DOHH2 (cell line): ENCODE measurements around the gene KRT40.

Experiments
- CTCF ChIP-seq: fragments of 200-600 bp; sonication (generic); IDR thresholded peaks from one replicate; pipeline ENCODE4 v1.5.1; 2014; ENCODE audit warnings: antibody characterized with exemption, mild to moderate bottlenecking, low read depth, low read length; ENCODE audit not compliant: poor library complexity, severe bottlenecking
- EZH2phosphoT487 ChIP-seq: fragments of 200-600 bp; sonication (generic); IDR thresholded peaks from 2 replicates; pipeline ENCODE4 v1.6.1; 2017; ENCODE audit warnings: borderline replicate concordance, mild to moderate bottlenecking, antibody characterized with exemption, low read length, moderate library complexity, mixed read lengths

- TF ChIP-seq CTCF = no peak
- no peak for TF ChIP-seq EZH2phosphoT487
Measured at GRCh38 chr17:41029633-41030245, 45.6 kb upstream of the KRT40 start, which contains the start of gene KRTAP1-4.
